Nephron (organoid): ENCODE data around the gene CNST.
"Not testable (repeated sequence)": the region's sequence is repeated elsewhere in the genome, so short reads cannot be mapped to it uniquely, and the experiment has no call there.

Experiments
- H3K27ac Mint-ChIP-seq, 3 experiments: 2 replicates each; pipeline ENCODE4 v1.8.0; 2020; ENCODE audit warnings: mixed read lengths in 3 of 3, mild to moderate bottlenecking in 2 of 3, moderate library complexity in 1 of 3
- H3K27me3 Mint-ChIP-seq: 2 replicates; pipeline ENCODE4 v1.8.0; 2021; ENCODE audit warnings: low read depth, mild to moderate bottlenecking, moderate library complexity, mixed read lengths
- H3K36me3 Mint-ChIP-seq: 2 replicates; pipeline ENCODE4 v1.8.0; 2020; ENCODE audit warnings: low read depth, mixed read lengths
- H3K4me1 Mint-ChIP-seq: 2 replicates; pipeline ENCODE4 v1.8.0; 2020; ENCODE audit warnings: mixed read lengths
- H3K4me3 Mint-ChIP-seq, 3 experiments: 2 replicates each; pipeline ENCODE4 v1.8.0; 2020; ENCODE audit warnings: mild to moderate bottlenecking in 3 of 3, mixed read lengths in 3 of 3, moderate library complexity in 2 of 3
- H3K9me3 Mint-ChIP-seq: 2 replicates; pipeline ENCODE4 v1.8.0; 2020; ENCODE audit warnings: mixed read lengths
- CTCF ChIP-seq, 3 experiments: fragments of 200-600 bp; sonication (generic); IDR thresholded peaks; one replicate each; pipeline ENCODE4 v1.5.0; 2021; ENCODE audit warnings: antibody characterized with exemption in 3 of 3; ENCODE audit not compliant: unreplicated experiment in 3 of 3

Gene CNST

GRCh38 chr1:246549665-246550064, 16.6 kb upstream of the CNST start:
- Mint-ChIP-seq H3K4me1 (no peaks in the 10 kb centered on the region), H3K27ac (no peak overlapping the region), H3K27me3 (no peaks in the 10 kb centered on the region), H3K4me3 (no peak overlapping the region), H3K9me3 (no peaks in the 10 kb centered on the region), H3K36me3 (peaks cover 40% of the 10 kb centered on the region)
- no peak for TF ChIP-seq CTCF (IDR thresholded peaks at IDR 0.05; ENCODE audit: unreplicated experiment in 3 of 3)

GRCh38 chr1:246550402-246550801, 15.9 kb upstream of the CNST start:
- TF ChIP-seq CTCF (IDR thresholded peaks at IDR 0.05; ENCODE audit: unreplicated experiment in 3 of 3) = no peak
- Mint-ChIP-seq H3K4me3 (no peak overlapping the region), H3K4me1 (no peaks in the 10 kb centered on the region), H3K27ac (no peak overlapping the region), H3K9me3 (no peaks in the 10 kb centered on the region), H3K27me3 (no peaks in the 10 kb centered on the region), H3K36me3 (peaks cover 46% of the 10 kb centered on the region)

GRCh38 chr1:246552110-246552509, 14.1 kb upstream of the CNST start:
- Mint-ChIP-seq H3K27me3 (no peaks in the 10 kb centered on the region), H3K27ac (no peak overlapping the region), H3K9me3 (no peaks in the 10 kb centered on the region), H3K36me3 (peaks cover 50% of the 10 kb centered on the region), H3K4me3 (no peak overlapping the region), H3K4me1 (no peaks in the 10 kb centered on the region)
- TF ChIP-seq CTCF (IDR thresholded peaks at IDR 0.05; ENCODE audit: unreplicated experiment in 3 of 3) = no peak

- H3K4me1 Mint-ChIP-seq = no peaks in the 10 kb centered on the region
- peaks cover 54% of the 10 kb centered on the region for H3K36me3 Mint-ChIP-seq
- H3K4me3 Mint-ChIP-seq = no peak overlapping the region
These were observed 12.1 kb upstream of the CNST start for GRCh38 chr1:246554201-246554600.

GRCh38 chr1:246558041-246558440, 8.2 kb upstream of the CNST start:
- no peak overlapping the region for H3K27ac Mint-ChIP-seq
- TF ChIP-seq CTCF (IDR thresholded peaks at IDR 0.05; ENCODE audit: unreplicated experiment in 3 of 3) = no peak
- H3K27me3 Mint-ChIP-seq = no peaks in the 10 kb centered on the region
- no peaks in the 10 kb centered on the region for H3K4me1 Mint-ChIP-seq
- H3K36me3 Mint-ChIP-seq = peaks cover 52% of the 10 kb centered on the region
- no peak overlapping the region for H3K4me3 Mint-ChIP-seq
- no peaks in the 10 kb centered on the region for H3K9me3 Mint-ChIP-seq

More at GRCh38 chr1:246554201-246554600, 12.1 kb upstream of the CNST start:
- Mint-ChIP-seq H3K9me3 (no peaks in the 10 kb centered on the region), H3K27ac (no peak overlapping the region), H3K27me3 (no peaks in the 10 kb centered on the region)
- TF ChIP-seq CTCF (IDR thresholded peaks at IDR 0.05; ENCODE audit: unreplicated experiment in 3 of 3) = no peak

- no peak overlapping the region for H3K4me3 Mint-ChIP-seq
- H3K36me3 Mint-ChIP-seq = peaks cover 42% of the 10 kb centered on the region
- no peak overlapping the region for H3K27ac Mint-ChIP-seq
- no peak for TF ChIP-seq CTCF (IDR thresholded peaks at IDR 0.05; ENCODE audit: unreplicated experiment in 3 of 3)
- no peaks in the 10 kb centered on the region for H3K27me3 Mint-ChIP-seq
- H3K4me1 Mint-ChIP-seq = no peaks in the 10 kb centered on the region
- no peaks in the 10 kb centered on the region for H3K9me3 Mint-ChIP-seq
These were observed 6.9 kb upstream of the CNST start for GRCh38 chr1:246559310-246559709.

GRCh38 chr1:246560833-246561232, 5.4 kb upstream of the CNST start:
- H3K4me1 Mint-ChIP-seq, H3K4me3 Mint-ChIP-seq, H3K9me3 Mint-ChIP-seq, H3K27me3 Mint-ChIP-seq: not testable (repeated sequence)
- H3K27ac Mint-ChIP-seq = peak overlapping the region in 1 of 3 experiments; percentile 70
- H3K36me3 Mint-ChIP-seq = peaks cover 32% of the 10 kb centered on the region
